Smooth muscle cell (in vitro differentiated cells): ENCODE results near the gene GREB1L. TPM values are rescaled to one million over a fixed set of nuclear protein-coding genes. Genes with fewer than 3 reads are reported as not detected.
A peak's percentile ranks its signal among the peaks of the same experiment; 100 is the strongest.

ENCODE experiments used
- DNase-seq: peaks from one replicate; lab custom pipeline; 2025; ENCODE audit not compliant: unreplicated experiment; lab: John Stamatoyannopoulos, UW
- H2AFZ ChIP-seq: fragments of 200-600 bp; sonication (generic); 2 replicates; pipeline ENCODE4 v1.6.0; 2016; ENCODE audit warnings: antibody characterized with exemption, low read depth, mild to moderate bottlenecking
- H3F3A ChIP-seq: fragments of 200-600 bp; sonication (generic); 2 replicates; pipeline ENCODE4 v1.6.0; 2017; ENCODE audit warnings: antibody characterized with exemption, low read depth
- H3K27ac ChIP-seq: fragments of 200-600 bp; sonication (generic); 2 replicates; pipeline ENCODE4 v1.5.1; 2016; ENCODE audit warnings: low read depth, mild to moderate bottlenecking
- H3K27me3 ChIP-seq: fragments of 200-600 bp; sonication (generic); 2 replicates; pipeline ENCODE4 v1.6.1; 2016; ENCODE audit warnings: low read depth, mild to moderate bottlenecking
- H3K36me3 ChIP-seq: fragments of 200-600 bp; sonication (generic); 2 replicates; pipeline ENCODE4 v1.5.1; 2016; ENCODE audit warnings: low read depth
- H3K4me1 ChIP-seq: fragments of 200-600 bp; sonication (generic); 2 replicates; pipeline ENCODE4 v1.5.1; 2016; ENCODE audit warnings: low read depth
- H3K4me2 ChIP-seq: fragments of 200-600 bp; sonication (generic); 2 replicates; pipeline ENCODE4 v1.6.0; 2016; ENCODE audit warnings: mild to moderate bottlenecking
- H3K4me3 ChIP-seq: fragments of 200-600 bp; sonication (generic); 2 replicates; pipeline ENCODE4 v1.5.1; 2016; ENCODE audit warnings: mild to moderate bottlenecking
- H3K79me2 ChIP-seq: fragments of 200-600 bp; sonication (generic); 2 replicates; pipeline ENCODE4 v1.6.0; 2016; ENCODE audit warnings: low read depth, mild to moderate bottlenecking
- H3K9ac ChIP-seq: fragments of 200-600 bp; sonication (generic); 2 replicates; pipeline ENCODE4 v1.6.0; 2016; ENCODE audit warnings: low read depth
- H3K9me3 ChIP-seq: fragments of 200-600 bp; sonication (generic); replicated peaks from 2 replicates; pipeline ENCODE4 v1.5.1; 2016; ENCODE audit warnings: low read depth
- H4K20me1 ChIP-seq: fragments of 200-600 bp; sonication (generic); 2 replicates; pipeline ENCODE4 v1.6.0; 2016; ENCODE audit warnings: low read depth
- WGBS: methylation state at CpG from one replicate; pipeline ENCODE4 v1.1.7; 2016; ENCODE audit warnings: low lambda C conversion rate; 5-methylcytosine and 5-hydroxymethylcytosine counted together
- polyA plus RNA-seq: library from polyadenylated mRNA; unstranded; fragments of >200 nt; fragmentation: Nextera tagmentation; extraction: Ambion mirVana; gene quantifications from 2 replicates; pipeline ENCODE4 v1.2.1, GENCODE V29; 2016
- total RNA-seq: library from RNA; depleted of rRNA; stranded (reverse); fragments of >200 nt; gene quantifications from 2 replicates; pipeline ENCODE4 v1.2.3, GENCODE V29; 2014
- TF ChIP-seq, protein P1 (sequence below): fragments of 200-600 bp; sonication (generic); IDR thresholded peaks from 2 replicates; pipeline ENCODE4 v1.5.1; 2017; ENCODE audit warnings: borderline replicate concordance, mild to moderate bottlenecking, antibody characterized with exemption; ENCODE audit not compliant: insufficient read depth, poor library complexity, severe bottlenecking

Gene GREB1L
- total and polyA plus RNA-seq, 2 experiments from 2014 or later: 4.0 to 15.3 TPM

DNA sequence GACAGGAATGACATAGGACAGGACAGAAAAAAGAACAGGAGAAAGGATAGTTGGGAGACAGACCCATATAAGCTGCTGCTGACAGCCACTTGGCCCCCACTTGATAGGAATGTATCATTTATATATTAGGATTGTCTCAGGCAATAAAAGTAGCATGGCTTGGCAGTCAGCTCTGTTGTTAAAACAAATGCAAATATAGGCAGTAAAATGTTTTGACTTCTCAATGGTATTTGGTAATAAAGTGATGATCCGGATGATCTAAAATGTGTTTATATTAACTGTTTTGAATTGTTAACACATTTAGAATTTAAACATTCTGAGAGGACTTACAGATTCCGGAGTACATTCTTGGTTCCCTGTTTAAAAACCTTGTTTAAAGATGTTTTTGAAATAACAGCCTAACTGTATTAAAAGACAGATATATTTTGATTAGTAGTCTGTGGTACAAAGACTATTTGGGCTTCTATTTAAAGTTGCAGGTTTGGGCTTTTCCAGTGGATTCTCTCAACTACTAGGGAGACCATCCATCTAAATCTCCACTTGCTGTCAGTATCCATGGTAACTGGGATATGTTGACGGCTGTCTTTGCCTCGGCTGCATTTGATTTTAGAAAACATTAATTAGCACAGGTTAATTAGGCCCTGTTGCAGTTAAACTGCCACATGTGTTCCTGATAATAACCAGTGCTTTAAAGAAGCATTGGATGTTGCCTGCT, 210.9 kb downstream of the GREB1L start:
- Histone ChIP-seq H3K79me2 (no peaks in the 10 kb centered on the region), H3K36me3 (no peaks in the 10 kb centered on the region), H3F3A (peaks cover 22% of the 10 kb centered on the region), H3K9me3 (no peaks in the 10 kb centered on the region), H3K4me1 (peaks cover 21% of the 10 kb centered on the region), H3K4me2 (peak overlapping the region; percentile 64), H3K9ac (peak overlapping the region; percentile 18), H4K20me1 (no peaks in the 10 kb centered on the region), H2AFZ (peak overlapping the region; percentile 28), H3K27me3 (no peaks in the 10 kb centered on the region), H3K27ac (peak overlapping the region; percentile 85), H3K4me3 (no peak overlapping the region)
- TF ChIP-seq, protein P1, sequence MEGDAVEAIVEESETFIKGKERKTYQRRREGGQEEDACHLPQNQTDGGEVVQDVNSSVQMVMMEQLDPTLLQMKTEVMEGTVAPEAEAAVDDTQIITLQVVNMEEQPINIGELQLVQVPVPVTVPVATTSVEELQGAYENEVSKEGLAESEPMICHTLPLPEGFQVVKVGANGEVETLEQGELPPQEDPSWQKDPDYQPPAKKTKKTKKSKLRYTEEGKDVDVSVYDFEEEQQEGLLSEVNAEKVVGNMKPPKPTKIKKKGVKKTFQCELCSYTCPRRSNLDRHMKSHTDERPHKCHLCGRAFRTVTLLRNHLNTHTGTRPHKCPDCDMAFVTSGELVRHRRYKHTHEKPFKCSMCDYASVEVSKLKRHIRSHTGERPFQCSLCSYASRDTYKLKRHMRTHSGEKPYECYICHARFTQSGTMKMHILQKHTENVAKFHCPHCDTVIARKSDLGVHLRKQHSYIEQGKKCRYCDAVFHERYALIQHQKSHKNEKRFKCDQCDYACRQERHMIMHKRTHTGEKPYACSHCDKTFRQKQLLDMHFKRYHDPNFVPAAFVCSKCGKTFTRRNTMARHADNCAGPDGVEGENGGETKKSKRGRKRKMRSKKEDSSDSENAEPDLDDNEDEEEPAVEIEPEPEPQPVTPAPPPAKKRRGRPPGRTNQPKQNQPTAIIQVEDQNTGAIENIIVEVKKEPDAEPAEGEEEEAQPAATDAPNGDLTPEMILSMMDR: no peak
- 29% methylated on average over 4 of the region's 4 CpGs for WGBS
- no peak for DNase-seq

DNA sequence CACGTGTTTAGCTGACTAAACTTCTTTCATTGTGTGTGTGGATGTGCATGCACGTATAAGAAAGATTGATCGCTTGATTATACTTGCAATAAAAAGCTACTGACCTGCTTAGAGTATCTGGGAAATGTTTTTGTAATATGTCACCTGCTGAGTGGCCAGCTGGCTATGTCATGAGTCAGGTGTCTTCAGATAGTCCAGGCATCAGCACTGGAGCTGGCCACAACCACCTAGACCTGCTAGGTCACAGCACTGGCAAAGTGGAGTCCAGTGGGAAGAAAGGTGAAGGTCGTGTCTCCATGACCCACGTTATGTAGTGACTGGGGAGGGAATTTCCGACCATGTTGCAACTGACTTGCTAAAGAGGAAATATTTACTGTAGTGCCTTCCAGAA, 211.5 kb downstream of the GREB1L start:
- H3K36me3 ChIP-seq: no peaks in the 10 kb centered on the region
- no peaks in the 10 kb centered on the region for H3K27me3 ChIP-seq
- peak overlapping the region; percentile 85 for H3K27ac ChIP-seq
- H4K20me1 ChIP-seq: no peaks in the 10 kb centered on the region
- H3K4me3 ChIP-seq: no peak overlapping the region
- TF ChIP-seq, protein P1: no peak
- WGBS: 54% methylated on average over 6 of the region's 6 CpGs
- H3F3A ChIP-seq: peaks cover 22% of the 10 kb centered on the region
- no peak for DNase-seq
- no peaks in the 10 kb centered on the region for H3K79me2 ChIP-seq
- H3K4me1 ChIP-seq: peaks cover 17% of the 10 kb centered on the region
- peak overlapping the region; percentile 64 for H3K4me2 ChIP-seq
- H2AFZ ChIP-seq: no peak overlapping the region
- H3K9me3 ChIP-seq: no peaks in the 10 kb centered on the region
- no peak overlapping the region for H3K9ac ChIP-seq

DNA sequence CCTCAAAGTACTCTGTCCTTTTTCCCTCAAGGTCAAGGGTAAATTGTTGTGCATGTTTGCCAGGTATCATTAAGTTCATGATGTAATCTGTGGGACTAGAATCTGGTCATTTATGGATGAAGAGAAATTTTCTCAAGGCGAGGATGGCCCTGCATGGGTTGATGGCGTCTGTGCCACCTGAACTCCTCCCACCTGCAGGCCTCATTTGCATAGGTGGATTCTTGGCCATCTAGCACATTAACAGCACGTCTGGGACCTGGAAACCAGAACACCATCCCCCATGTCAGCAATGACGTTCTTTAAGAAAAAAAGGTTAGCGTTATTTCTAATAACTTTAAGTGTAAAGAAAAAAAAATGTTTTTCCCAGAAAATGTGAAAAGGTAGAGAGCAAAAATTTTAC, 212.7 kb downstream of the GREB1L start:
- H3K79me2 ChIP-seq: no peaks in the 10 kb centered on the region
- no peak overlapping the region for H3K4me3 ChIP-seq
- no peaks in the 10 kb centered on the region for H3K9me3 ChIP-seq
- H3K27me3 ChIP-seq: no peaks in the 10 kb centered on the region
- TF ChIP-seq, protein P1: no peak
- H3K9ac ChIP-seq: no peak overlapping the region
- H3K4me2 ChIP-seq: no peak overlapping the region
- H3K27ac ChIP-seq: no peak overlapping the region
- no peaks in the 10 kb centered on the region for H3K36me3 ChIP-seq
- H3F3A ChIP-seq: peaks cover 20% of the 10 kb centered on the region
- H2AFZ ChIP-seq: no peak overlapping the region
- H4K20me1 ChIP-seq: no peaks in the 10 kb centered on the region
- WGBS: 90% methylated on average over 5 of the region's 5 CpGs
- DNase-seq: no peak
- peaks cover 14% of the 10 kb centered on the region for H3K4me1 ChIP-seq
